GM12801 (cell line): Measurements from ENCODE around the gene ZHX3.

Experiments
- CTCF ChIP-seq: IDR thresholded peaks from one replicate; pipeline ENCODE4 v1.5.1; 2011; ENCODE audit warnings: control low read depth; ENCODE audit not compliant: insufficient read length; ENCODE audit errors: extremely low read depth

The ZHX3 gene

GRCh38 chr20:41214666-41215065, 102.9 kb downstream of the ZHX3 start:
- no peak for TF ChIP-seq CTCF

- TF ChIP-seq CTCF = no peak
Observed at GRCh38 chr20:41214202-41214601, 103.3 kb downstream of the ZHX3 start.

- TF ChIP-seq CTCF = no peak
Observed at GRCh38 chr20:41213150-41213820, 104.2 kb downstream of the ZHX3 start.

GRCh38 chr20:41205313-41205712, 112.2 kb downstream of the ZHX3 start:
- no peak for TF ChIP-seq CTCF

- TF ChIP-seq CTCF = no peak
Observed at GRCh38 chr20:41204304-41205265, 112.9 kb downstream of the ZHX3 start.

GRCh38 chr20:41203660-41204059, 113.9 kb downstream of the ZHX3 start:
- no peak for TF ChIP-seq CTCF

GRCh38 chr20:41202426-41202825, 115.1 kb downstream of the ZHX3 start:
- TF ChIP-seq CTCF = no peak
